Activated naive CD8-positive, alpha-beta T cell treated with anti-CD3 and anti-CD28 coated beads, Interleukin-2, amount 10 ng/mL, durations not matched to agents 7 days and 5 days (primary cell): ENCODE data around the gene ULBP1. TPM values are rescaled to one million over a fixed set of nuclear protein-coding genes. Genes with fewer than 3 reads are reported as not detected.
"Not testable (repeated sequence)": the region's sequence is repeated elsewhere in the genome, so short reads cannot be mapped to it uniquely, and the experiment has no call there.

Source experiments
- ATAC-seq: fragments of 150-1000 bp; cut with Tn5 transposase; one replicate; pipeline ENCODE4 v1.10.0; 2021; ENCODE audit warnings: low read depth, moderate library complexity
- POLR2A ChIA-PET: fragments of 350-600 bp; sonication (Branson Sonifier 250); formaldehyde crosslinking; loops from one replicate; lab custom pipeline; 2021; ENCODE audit warnings: antibody characterized with exemption; lab: Charles Lee
- DNase-seq: peaks from one replicate; pipeline ENCODE4 v3.0.0; 2021
- H3K27ac Mint-ChIP-seq: one replicate; pipeline ENCODE4 v1.8.0; 2022; ENCODE audit warnings: mild to moderate bottlenecking, mixed read lengths
- H3K27me3 Mint-ChIP-seq: one replicate; pipeline ENCODE4 v1.8.0; 2022; ENCODE audit warnings: mild to moderate bottlenecking, moderate library complexity, mixed read lengths
- H3K36me3 Mint-ChIP-seq: one replicate; pipeline ENCODE4 v1.8.0; 2021; ENCODE audit warnings: mild to moderate bottlenecking, mixed read lengths
- H3K4me1 Mint-ChIP-seq: one replicate; pipeline ENCODE4 v1.8.0; 2021; ENCODE audit warnings: mixed read lengths
- H3K4me3 Mint-ChIP-seq: one replicate; pipeline ENCODE4 v1.8.0; 2022; ENCODE audit warnings: mild to moderate bottlenecking, moderate library complexity, mixed read lengths
- H3K9me3 Mint-ChIP-seq: one replicate; pipeline ENCODE4 v1.8.0; 2021; ENCODE audit warnings: mixed read lengths
- total RNA-seq, 2 experiments: library from RNA; stranded (reverse); gene quantifications; one replicate each; pipeline ENCODE4 v1.2.3, GENCODE V29; 2021

The ULBP1 gene
- total RNA-seq, 2 experiments from 2014 or later: 0.91 to 0.97 TPM

DNA sequence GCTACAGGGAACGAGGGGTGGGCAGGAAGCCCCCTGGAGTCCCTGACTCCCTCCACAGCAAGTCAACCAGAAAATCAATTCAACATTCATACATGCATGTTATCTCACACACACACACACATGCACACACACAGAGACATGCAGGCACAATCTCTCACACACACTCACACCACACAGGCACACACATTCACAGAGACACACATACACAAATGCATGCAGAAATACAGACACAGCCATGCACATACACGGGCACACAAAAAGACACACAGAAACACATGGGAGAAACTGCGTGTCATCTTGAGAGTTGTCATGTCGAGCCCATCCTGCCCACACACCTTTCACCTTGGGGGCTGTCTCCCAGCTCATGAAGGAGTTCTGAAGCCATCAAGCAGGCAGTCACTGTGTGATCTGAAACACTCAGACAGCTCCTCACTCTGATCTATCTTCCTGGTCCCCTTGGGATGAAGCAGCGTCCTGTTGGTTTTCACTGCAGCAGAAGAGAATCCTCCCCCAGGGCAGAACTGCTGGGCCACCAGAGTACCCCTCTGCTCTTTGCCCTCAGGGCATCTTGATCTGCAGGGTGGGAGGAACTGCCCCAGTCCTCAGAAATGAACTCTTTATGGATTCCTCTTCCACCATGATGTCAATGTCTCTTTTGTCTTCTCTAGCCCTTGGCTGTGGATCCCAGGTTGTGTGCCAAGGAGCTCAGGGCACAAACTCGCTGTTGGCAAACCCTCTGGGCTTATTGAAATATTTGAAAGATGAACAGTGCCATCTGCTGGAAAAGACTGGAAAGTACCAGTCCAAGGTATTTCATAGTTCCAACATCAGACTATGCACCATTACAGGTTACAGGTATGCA is 52.8 kb downstream of the ULBP1 start:
- Mint-ChIP-seq H3K27ac (no peak overlapping the region), H3K4me1 (peaks cover 19% of the 10 kb centered on the region), H3K27me3 (peaks cover 75% of the 10 kb centered on the region), H3K4me3 (no peak overlapping the region), H3K9me3 (no peaks in the 10 kb centered on the region), H3K36me3 (no peaks in the 10 kb centered on the region)
- POLR2A ChIA-PET: no interaction called here
- DNase-seq: peak; percentile 46
- ATAC-seq: peak; percentile 32

GRCh38 chr6:150017186-150017521 is 53.4 kb downstream of the ULBP1 start:
- H3K27ac Mint-ChIP-seq, H3K9me3 Mint-ChIP-seq, POLR2A ChIA-PET, ATAC-seq, H3K4me3 Mint-ChIP-seq, H3K36me3 Mint-ChIP-seq, DNase-seq: not testable (repeated sequence)
- H3K4me1 Mint-ChIP-seq: peaks cover 19% of the 10 kb centered on the region
- peaks cover 69% of the 10 kb centered on the region for H3K27me3 Mint-ChIP-seq

GRCh38 chr6:150018846-150019580 is 55.3 kb downstream of the ULBP1 start:
- POLR2A ChIA-PET: no interaction called here
- Mint-ChIP-seq H3K27me3 (peaks cover 59% of the 10 kb centered on the region), H3K27ac (no peak overlapping the region), H3K36me3 (no peaks in the 10 kb centered on the region), H3K9me3 (no peaks in the 10 kb centered on the region), H3K4me1 (peaks cover 13% of the 10 kb centered on the region), H3K4me3 (no peak overlapping the region)
- ATAC-seq: no peak
- DNase-seq: no peak

- peaks cover 63% of the 10 kb centered on the region for H3K27me3 Mint-ChIP-seq
- not testable (repeated sequence) for H3K4me3 Mint-ChIP-seq, H3K27ac Mint-ChIP-seq
Measured at GRCh38 chr6:150021870-150022269, 58.1 kb downstream of the ULBP1 start.

More at GRCh38 chr6:150021870-150022269, 58.1 kb downstream of the ULBP1 start:
- POLR2A ChIA-PET, H3K36me3 Mint-ChIP-seq, DNase-seq, H3K4me1 Mint-ChIP-seq, H3K9me3 Mint-ChIP-seq, ATAC-seq: not testable (repeated sequence)

Other genes with a start within 250 kb of the ULBP1 start
- gene LATS1, start 245.8 kb upstream of the ULBP1 start, total RNA-seq: 10 to 100 TPM; 37.7 to 38.5 TPM
- gene NUP43, start 217.4 kb upstream of the ULBP1 start, total RNA-seq: 10 to 100 TPM; 61.2 to 67.6 TPM
- 10 to 100 TPM; 76.9 to 80.0 TPM for gene PCMT1, start 214.2 kb upstream of the ULBP1 start, total RNA-seq
- 1 to 10 TPM; 2.3 to 2.7 TPM for gene LRP11, start 99.6 kb upstream of the ULBP1 start, total RNA-seq
- not detected for gene RAET1E, start 65.8 kb upstream of the ULBP1 start, total RNA-seq
- gene RAET1G, start 40.8 kb upstream of the ULBP1 start, total RNA-seq: not detected
- under 1 TPM; 0.53 to 0.60 TPM for gene ULBP2, start 21.9 kb upstream of the ULBP1 start, total RNA-seq
- gene RAET1L, start 61.6 kb downstream of the ULBP1 start, total RNA-seq: not detected
- 1 to 10 TPM in 1 of 2 experiments, under 1 TPM in 1; 0.94 to 1.6 TPM for gene ULBP3, start 105.2 kb downstream of the ULBP1 start, total RNA-seq
- not detected for gene PPP1R14C, start 179.1 kb downstream of the ULBP1 start, total RNA-seq